Stomach (tissue), 9 donors: ENCODE data around the gene GSAP. TPM values are rescaled to one million over a fixed set of nuclear protein-coding genes. Genes with fewer than 3 reads are reported as not detected.

Experiments
- DNase-seq, 2 donors: peaks; one replicate each; pipeline versions ENCODE4 v3.0.0 to v3.0.0-alpha.2; 2013 to 2019
- H3K27ac ChIP-seq, 5 donors: fragments of 200-600 bp in 4 of 5; sonication (generic) in 4 of 5; one replicate each; pipeline ENCODE4 v1.5.1; 2013 to 2019; ENCODE audit warnings: mild to moderate bottlenecking in 1 of 5, moderate library complexity in 1 of 5
- H3K27me3 ChIP-seq, 3 donors: fragments of 200-600 bp; sonication (generic); one replicate each; pipeline ENCODE4 v1.5.1; 2017 to 2019; ENCODE audit warnings: mixed run types in 1 of 3
- H3K36me3 ChIP-seq, 4 donors: fragments of 200-600 bp; sonication (generic); 1 replicate in 3 of 4; 2 replicates in 1 of 4; pipeline ENCODE4 v1.5.1; 2016 to 2019
- H3K4me1 ChIP-seq, 4 donors: fragments of 200-600 bp; sonication (generic); one replicate each; pipeline ENCODE4 v1.5.1; 2016 to 2019
- H3K4me3 ChIP-seq, 4 donors: fragments of 200-600 bp; sonication (generic) in 3 of 4; one replicate each; pipeline ENCODE4 v1.5.1; 2016 to 2019; ENCODE audit warnings: mild to moderate bottlenecking in 1 of 4
- H3K9me3 ChIP-seq, 4 donors: fragments of 200-600 bp; sonication (generic); one replicate each; pipeline ENCODE4 v1.5.1; 2016 to 2019
- EP300 ChIP-seq: sonication (generic); formaldehyde crosslinking; IDR thresholded peaks from one replicate; pipeline ENCODE4 v1.6.1; 2017; ENCODE audit warnings: antibody characterized with exemption
- POLR2A ChIP-seq, 4 donors: fragments of 450-650 bp; IDR thresholded peaks; one replicate each; pipeline ENCODE4 v1.6.1; 2016; ENCODE audit warnings: antibody characterized with exemption in 4 of 4, control low read depth in 2 of 4, mild to moderate bottlenecking in 1 of 4, moderate library complexity in 1 of 4
- POLR2AphosphoS5 ChIP-seq, 3 donors: sonication (generic); formaldehyde crosslinking; IDR thresholded peaks; one replicate each; pipeline ENCODE4 v1.6.1; 2016; ENCODE audit warnings: antibody characterized with exemption in 3 of 3
- WGBS, 5 donors: extraction: QIAGEN DNeasy Blood & Tissue Kit in 3 of 5; methylation state at CpG; one replicate each; pipeline versions ENCODE4 v1.1.5 to v1.1.7; 2013 to 2018; 5-methylcytosine and 5-hydroxymethylcytosine counted together
- intact Hi-C: fragments of 100-400 bp; cut with DNase I; formaldehyde crosslinking; loops from one replicate; pipeline ENCODE4 v1.15.1; 2023; ENCODE audit warnings: low total_unique reads
- polyA plus RNA-seq, 3 donors: library from polyadenylated mRNA; stranded (reverse); fragments of 200-250 nt; gene quantifications; one replicate each; pipeline ENCODE4 v1.2.3, GENCODE V29; 2013
- total RNA-seq, 5 donors: library from RNA; depleted of rRNA; stranded (reverse); fragments of >200 nt; gene quantifications; one replicate each; pipeline versions ENCODE4 v1.1.0 to v1.2.3, GENCODE V29; 2014 to 2016
- TF ChIP-seq, protein P1 (sequence below), 7 experiments: fragments of 450-650 bp in 4 of 7; fragments of 200-600 bp in 3 of 7; sonication (generic) in 3 of 7; IDR thresholded peaks; one replicate each; pipeline ENCODE4 v1.5.1; 2016 to 2019; ENCODE audit warnings: antibody characterized with exemption in 7 of 7, control low read depth in 2 of 7, mild to moderate bottlenecking in 1 of 7
- donor health status: healthy with polysubstance abuse.
- donor health status: Bipolar disorder and iron deficiency.
- donor health status: healthy.

GSAP gene
- total and polyA plus RNA-seq, 8 donors: 3.5 to 52.1 (median 15.9) TPM

DNA sequence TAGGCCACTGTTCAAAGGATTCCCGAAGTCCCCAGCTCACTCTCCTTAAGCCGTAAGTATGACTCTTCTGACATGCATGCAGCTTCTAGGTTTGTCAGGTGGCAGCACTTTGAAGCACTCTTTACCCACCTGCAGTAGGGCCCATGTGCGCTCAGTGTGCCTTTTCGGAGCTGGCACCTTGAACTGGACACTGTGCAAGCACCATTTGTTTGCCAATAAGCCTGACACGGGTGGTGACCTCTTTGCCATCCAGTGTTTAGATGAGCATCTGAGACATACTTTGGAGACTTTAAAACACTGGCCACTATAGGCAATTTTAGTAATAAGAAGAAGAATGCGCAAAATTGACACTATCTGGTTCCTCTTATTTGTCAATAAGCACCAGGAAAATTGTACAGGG lies 45.7 kb upstream of the GSAP start:
- intact Hi-C loops: no loop called here
- Histone ChIP-seq H3K4me1 (peaks cover 0 to 21% (median 1%) of the 10 kb centered on the region in 4 donors), H3K4me3 (no peak overlapping the region), H3K27me3 (no peaks in the 10 kb centered on the region), H3K27ac (no peak overlapping the region), H3K9me3 (no peaks in the 10 kb centered on the region), H3K36me3 (no peaks in the 10 kb centered on the region)
- no peak for DNase-seq
- 91 to 96% (median 95%) methylated on average over 6 of the region's 6 CpGs for WGBS, 5 donors
- TF ChIP-seq POLR2A (IDR thresholded peaks at IDR 0.05): no peak
- TF ChIP-seq, protein P1, sequence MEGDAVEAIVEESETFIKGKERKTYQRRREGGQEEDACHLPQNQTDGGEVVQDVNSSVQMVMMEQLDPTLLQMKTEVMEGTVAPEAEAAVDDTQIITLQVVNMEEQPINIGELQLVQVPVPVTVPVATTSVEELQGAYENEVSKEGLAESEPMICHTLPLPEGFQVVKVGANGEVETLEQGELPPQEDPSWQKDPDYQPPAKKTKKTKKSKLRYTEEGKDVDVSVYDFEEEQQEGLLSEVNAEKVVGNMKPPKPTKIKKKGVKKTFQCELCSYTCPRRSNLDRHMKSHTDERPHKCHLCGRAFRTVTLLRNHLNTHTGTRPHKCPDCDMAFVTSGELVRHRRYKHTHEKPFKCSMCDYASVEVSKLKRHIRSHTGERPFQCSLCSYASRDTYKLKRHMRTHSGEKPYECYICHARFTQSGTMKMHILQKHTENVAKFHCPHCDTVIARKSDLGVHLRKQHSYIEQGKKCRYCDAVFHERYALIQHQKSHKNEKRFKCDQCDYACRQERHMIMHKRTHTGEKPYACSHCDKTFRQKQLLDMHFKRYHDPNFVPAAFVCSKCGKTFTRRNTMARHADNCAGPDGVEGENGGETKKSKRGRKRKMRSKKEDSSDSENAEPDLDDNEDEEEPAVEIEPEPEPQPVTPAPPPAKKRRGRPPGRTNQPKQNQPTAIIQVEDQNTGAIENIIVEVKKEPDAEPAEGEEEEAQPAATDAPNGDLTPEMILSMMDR (IDR thresholded peaks at IDR 0.05): no peak
- TF ChIP-seq EP300: no peak
- TF ChIP-seq POLR2AphosphoS5 (IDR thresholded peaks at IDR 0.05): no peak

DNA sequence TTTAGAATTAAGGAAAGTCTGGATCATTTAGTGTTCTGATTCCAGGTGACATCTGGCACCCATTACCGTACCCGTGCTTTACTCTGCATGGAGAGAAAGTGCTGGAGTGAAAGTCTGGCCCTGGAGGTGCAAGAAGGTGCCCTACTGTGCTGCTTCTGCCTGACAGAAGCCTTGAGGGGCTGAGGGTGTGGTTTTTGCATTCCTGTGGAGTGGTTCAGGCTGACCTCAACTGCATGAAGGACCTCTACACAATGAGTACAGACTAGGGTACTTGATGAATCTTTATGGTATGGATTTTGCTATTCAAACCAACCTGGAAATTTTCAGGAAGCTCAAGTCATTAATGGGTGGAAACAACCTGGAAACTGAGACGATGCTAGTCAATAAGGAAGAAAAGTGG lies 45.1 kb upstream of the GSAP start:
- Histone ChIP-seq H3K4me3 (no peak overlapping the region), H3K36me3 (no peaks in the 10 kb centered on the region), H3K9me3 (no peaks in the 10 kb centered on the region), H3K27me3 (no peaks in the 10 kb centered on the region), H3K4me1 (peaks cover 0 to 17% (median 1%) of the 10 kb centered on the region in 4 donors), H3K27ac (no peak overlapping the region)
- DNase-seq: no peak
- 86 to 98% (median 89%) methylated on average over 3 of the region's 3 CpGs for WGBS, 5 donors
- intact Hi-C loops: no loop called here
- TF ChIP-seq POLR2A (IDR thresholded peaks at IDR 0.05) (no peak), POLR2AphosphoS5 (IDR thresholded peaks at IDR 0.05) (no peak), EP300 (no peak)
- TF ChIP-seq, protein P1 (IDR thresholded peaks at IDR 0.05): no peak

DNA sequence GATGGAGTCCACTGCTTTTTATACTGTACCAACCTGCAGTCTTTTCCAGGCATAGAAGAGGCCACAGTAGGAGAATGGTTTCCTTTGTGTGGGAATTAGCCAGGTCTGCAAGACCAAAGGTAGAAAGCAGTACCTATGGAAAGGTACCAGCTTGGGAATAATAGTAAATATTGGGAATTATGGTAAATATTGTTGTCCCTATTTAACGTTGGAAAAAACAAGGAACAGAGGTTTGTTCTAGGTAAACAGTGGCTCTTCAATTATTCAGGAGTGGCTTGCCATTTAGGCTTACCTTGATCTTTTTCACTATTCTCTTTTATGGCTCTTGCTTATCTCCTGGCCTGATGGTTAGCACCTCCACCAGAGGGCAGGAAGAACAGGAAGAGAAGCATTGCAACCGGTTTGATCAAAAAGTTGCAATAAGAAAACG lies 43.9 kb upstream of the GSAP start:
- TF ChIP-seq POLR2A (IDR thresholded peaks at IDR 0.05) (no peak), POLR2AphosphoS5 (IDR thresholded peaks at IDR 0.05) (no peak), EP300 (no peak)
- TF ChIP-seq, protein P1 (IDR thresholded peaks at IDR 0.05): peak in 2 of 7 experiments; percentile 5 to 22
- 20 to 41% (median 38%) methylated on average over 3 of the region's 3 CpGs for WGBS, 5 donors
- H3K36me3 ChIP-seq: no peaks in the 10 kb centered on the region
- intact Hi-C loops: no loop called here
- peak in 1 of 2 donors; percentile 26 for DNase-seq
- H3K9me3 ChIP-seq: no peaks in the 10 kb centered on the region
- H3K4me1 ChIP-seq: peaks cover 0 to 17% (median 1%) of the 10 kb centered on the region in 4 donors
- no peak overlapping the region for H3K4me3 ChIP-seq
- no peak overlapping the region for H3K27ac ChIP-seq
- H3K27me3 ChIP-seq: no peaks in the 10 kb centered on the region

DNA sequence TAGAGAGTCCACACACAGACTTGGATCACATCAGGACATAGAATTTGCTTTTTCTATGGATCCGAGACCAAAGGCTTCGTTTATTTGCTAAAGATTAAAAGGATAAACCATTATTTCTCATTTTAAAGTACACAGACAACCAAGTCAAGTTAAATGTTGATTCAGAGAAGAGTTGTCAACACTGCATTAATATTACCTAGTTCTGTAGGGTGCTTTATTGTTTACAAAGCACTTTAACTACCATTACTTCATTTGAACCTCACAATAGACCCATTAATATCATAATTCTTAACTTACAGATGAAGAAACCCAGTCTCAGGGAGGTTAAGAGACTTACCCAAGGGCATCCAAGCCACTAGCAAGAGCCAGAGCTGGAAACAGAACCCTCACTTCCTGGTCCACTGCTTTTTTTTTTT lies 43.2 kb upstream of the GSAP start:
- no peak for DNase-seq
- Histone ChIP-seq H3K36me3 (no peaks in the 10 kb centered on the region), H3K4me3 (no peak overlapping the region), H3K27me3 (no peaks in the 10 kb centered on the region), H3K9me3 (no peaks in the 10 kb centered on the region), H3K27ac (no peak overlapping the region), H3K4me1 (peaks cover 0 to 17% (median 1%) of the 10 kb centered on the region in 4 donors)
- TF ChIP-seq, protein P1 (IDR thresholded peaks at IDR 0.05): no peak
- TF ChIP-seq EP300 (no peak), POLR2AphosphoS5 (IDR thresholded peaks at IDR 0.05) (no peak), POLR2A (IDR thresholded peaks at IDR 0.05) (no peak)
- WGBS, 5 donors: 36 to 62% (median 47%) methylated on average over 2 of the region's 2 CpGs
- intact Hi-C loops: no loop called here
